IMR-90 (cell line): ENCODE measurements around the gene RBBP4. TPM values are rescaled to one million over a fixed set of nuclear protein-coding genes. Genes with fewer than 3 reads are reported as not detected.

Experiments used
- ATAC-seq: fragments of 200-7000 bp; cut with Tn5 transposase; 2 replicates; pipeline ENCODE4 v1.9.1; 2020; ENCODE audit warnings: low read depth, mild to moderate bottlenecking, moderate library complexity
- BruUV-seq: library from RNA; stranded (reverse); fragments of 400-500 nt; replicated peaks from 2 replicates; lab custom pipeline; 2021; lab: Mats Ljungman, UMichigan
- CTCF ChIA-PET: fragments of 300-600 bp; formaldehyde crosslinking; extraction: SDS; loops from one replicate; lab custom pipeline; 2021; ENCODE audit warnings: antibody characterized with exemption; lab: Yijun Ruan, JAX
- POLR2A ChIA-PET: fragments of 300-600 bp; sonication (Branson Sonifier 250); formaldehyde crosslinking; loops from one replicate; lab custom pipeline; 2022; ENCODE audit warnings: antibody characterized with exemption; ENCODE audit not compliant: unreplicated experiment; lab: Charles Lee
- DNase-seq: peaks from one replicate; pipeline ENCODE4 v3.0.0; 2013
- H2AFZ ChIP-seq: replicated peaks from 2 replicates; pipeline ENCODE3; 2013; ENCODE audit warnings: low read length, mild to moderate bottlenecking; ENCODE audit not compliant: poor library complexity
- H2AK5ac ChIP-seq: 2 replicates; pipeline ENCODE4 v1.6.1; 2013; ENCODE audit warnings: low read depth, low read length, inconsistent platforms
- H2AK9ac ChIP-seq: replicated peaks from 2 replicates; pipeline ENCODE3; 2013; ENCODE audit warnings: mild to moderate bottlenecking, low read depth, low read length, moderate library complexity; ENCODE audit not compliant: poor library complexity
- H2BK120ac ChIP-seq: 2 replicates; pipeline ENCODE4 v1.6.1; 2013; ENCODE audit warnings: low read depth, low read length, inconsistent platforms
- H2BK15ac ChIP-seq: 3 replicates; pipeline ENCODE4 v1.6.1; 2013; ENCODE audit warnings: low read depth, low read length, inconsistent platforms
- H2BK20ac ChIP-seq: 2 replicates; pipeline ENCODE4 v1.6.1; 2013; ENCODE audit warnings: low read depth, mild to moderate bottlenecking, inconsistent platforms, low read length, moderate library complexity
- H2BK5ac ChIP-seq: 2 replicates; pipeline ENCODE4 v1.6.1; 2013; ENCODE audit warnings: mild to moderate bottlenecking, low read depth, low read length, inconsistent platforms; ENCODE audit not compliant: poor library complexity, severe bottlenecking
- H3K14ac ChIP-seq: replicated peaks from 2 replicates; pipeline ENCODE4 v1.6.1; 2013; ENCODE audit warnings: low read depth, low read length, inconsistent platforms
- H3K18ac ChIP-seq: 2 replicates; pipeline ENCODE4 v1.6.1; 2013; ENCODE audit warnings: low read depth, low read length, control low read depth
- H3K23ac ChIP-seq: 2 replicates; pipeline ENCODE4 v1.6.1; 2013; ENCODE audit warnings: low read depth, low read length, inconsistent platforms
- H3K27ac ChIP-seq: 2 replicates; pipeline ENCODE4 v1.5.1; 2013; ENCODE audit warnings: mild to moderate bottlenecking, control low read depth, low read length; ENCODE audit not compliant: insufficient read depth
- H3K27me3 ChIP-seq: 2 replicates; pipeline ENCODE4 v1.6.1; 2013; ENCODE audit warnings: low read length; ENCODE audit not compliant: control insufficient read depth, insufficient read depth
- H3K36me3 ChIP-seq: 2 replicates; pipeline ENCODE4 v1.6.1; 2013; ENCODE audit warnings: low read length, mixed read lengths; ENCODE audit not compliant: control insufficient read depth, insufficient read depth
- H3K4ac ChIP-seq: 2 replicates; pipeline ENCODE4 v1.6.1; 2013; ENCODE audit warnings: low read depth, low read length, inconsistent platforms
- H3K4me1 ChIP-seq: 2 replicates; pipeline ENCODE4 v1.6.1; 2013; ENCODE audit warnings: low read length, mixed read lengths; ENCODE audit not compliant: control insufficient read depth, insufficient read depth
- H3K4me2 ChIP-seq: 2 replicates; pipeline ENCODE4 v1.6.1; 2013; ENCODE audit warnings: low read depth, mild to moderate bottlenecking, control low read depth, low read length, moderate library complexity
- H3K4me3 ChIP-seq: 2 replicates; pipeline ENCODE4 v1.5.1; 2013; ENCODE audit warnings: low read depth, mild to moderate bottlenecking, control low read depth, low read length, moderate library complexity; ENCODE audit not compliant: insufficient read depth
- H3K56ac ChIP-seq: 2 replicates; pipeline ENCODE4 v1.6.1; 2013; ENCODE audit warnings: low read length, inconsistent platforms; ENCODE audit not compliant: insufficient read depth; ENCODE audit errors: extremely low read depth
- H3K79me1 ChIP-seq, 2 experiments: 2 replicates each; pipeline ENCODE4 v1.6.1; 2013; ENCODE audit warnings: low read length in 2 of 2, inconsistent platforms in 1 of 2, low read depth in 1 of 2
- H3K9ac ChIP-seq: 2 replicates; pipeline ENCODE4 v1.6.1; 2013; ENCODE audit warnings: low read depth, low read length, control low read depth
- H3K9me1 ChIP-seq: 2 replicates; pipeline ENCODE4 v1.6.1; 2013; ENCODE audit warnings: low read length, inconsistent platforms; ENCODE audit not compliant: insufficient read depth
- H3K9me3 ChIP-seq: 2 replicates; pipeline ENCODE4 v1.6.1; 2013; ENCODE audit warnings: low read length; ENCODE audit not compliant: control insufficient read depth, insufficient read depth
- H4K20me1 ChIP-seq: 2 replicates; pipeline ENCODE4 v1.6.1; 2013; ENCODE audit warnings: low read length, inconsistent platforms; ENCODE audit not compliant: insufficient read depth
- H4K5ac ChIP-seq: 2 replicates; pipeline ENCODE4 v1.6.1; 2013; ENCODE audit warnings: mild to moderate bottlenecking, low read depth, low read length, control low read depth
- H4K8ac ChIP-seq, 2 experiments: 2 replicates each; pipeline ENCODE4 v1.6.1; 2013; ENCODE audit warnings: low read depth in 2 of 2, low read length in 2 of 2, control low read depth in 1 of 2, inconsistent platforms in 1 of 2
- H4K91ac ChIP-seq: 2 replicates; pipeline ENCODE4 v1.6.1; 2013; ENCODE audit warnings: low read depth, low read length, inconsistent platforms; ENCODE audit not compliant: insufficient read depth
- MXI1 ChIP-seq: IDR thresholded peaks from 2 replicates; pipeline ENCODE4 v1.6.1; 2012; ENCODE audit warnings: low read depth, mild to moderate bottlenecking, low read length, moderate library complexity, borderline replicate concordance
- WGBS, 2 experiments: methylation state at CpG; one replicate each; pipeline versions ENCODE4 v1.1.5 to v1.1.7; 2013; ENCODE audit warnings: missing lambda C conversion rate in 2 of 2; ENCODE audit not compliant: insufficient read length in 1 of 2; ENCODE audit errors: extremely low coverage in 2 of 2; 5-methylcytosine and 5-hydroxymethylcytosine counted together
- dilution Hi-C: fragments of 300-500 bp; cut with HindIII; formaldehyde crosslinking; loops from one replicate; pipeline ENCODE4 v1.14.3; 2018; ENCODE audit warnings: low sequenced_read_pairs; ENCODE audit not compliant: unreplicated experiment
- in situ Hi-C: fragments of 300-500 bp; cut with MboI; formaldehyde crosslinking; loops from 3 replicates; pipeline ENCODE4 v1.14.3; 2019; ENCODE audit warnings: low sequenced_read_pairs, inconsistent platforms, mixed read lengths
- intact Hi-C: fragments of 100-400 bp; cut with micrococcal nuclease; formaldehyde crosslinking; loops from 2 replicates; pipeline ENCODE4 v1.10.0; 2022
- polyA plus RNA-seq, 3 experiments: library from polyadenylated mRNA; depleted of rRNA; stranded (reverse); fragments of >200 nt; gene quantifications; 2 replicates each; pipeline ENCODE4 v1.2.3, GENCODE V29; 2012; ENCODE audit warnings: low replicate concordance in 1 of 3
- total RNA-seq: library from RNA; depleted of rRNA; stranded (reverse); fragments of >200 nt; gene quantifications from 2 replicates; pipeline ENCODE4 v1.2.3, GENCODE V29; 2012

Gene RBBP4
- total and polyA plus RNA-seq, 2 of the 4 experiments (the other 2 are of a cell fraction): 82.9 to 161 TPM

DNA sequence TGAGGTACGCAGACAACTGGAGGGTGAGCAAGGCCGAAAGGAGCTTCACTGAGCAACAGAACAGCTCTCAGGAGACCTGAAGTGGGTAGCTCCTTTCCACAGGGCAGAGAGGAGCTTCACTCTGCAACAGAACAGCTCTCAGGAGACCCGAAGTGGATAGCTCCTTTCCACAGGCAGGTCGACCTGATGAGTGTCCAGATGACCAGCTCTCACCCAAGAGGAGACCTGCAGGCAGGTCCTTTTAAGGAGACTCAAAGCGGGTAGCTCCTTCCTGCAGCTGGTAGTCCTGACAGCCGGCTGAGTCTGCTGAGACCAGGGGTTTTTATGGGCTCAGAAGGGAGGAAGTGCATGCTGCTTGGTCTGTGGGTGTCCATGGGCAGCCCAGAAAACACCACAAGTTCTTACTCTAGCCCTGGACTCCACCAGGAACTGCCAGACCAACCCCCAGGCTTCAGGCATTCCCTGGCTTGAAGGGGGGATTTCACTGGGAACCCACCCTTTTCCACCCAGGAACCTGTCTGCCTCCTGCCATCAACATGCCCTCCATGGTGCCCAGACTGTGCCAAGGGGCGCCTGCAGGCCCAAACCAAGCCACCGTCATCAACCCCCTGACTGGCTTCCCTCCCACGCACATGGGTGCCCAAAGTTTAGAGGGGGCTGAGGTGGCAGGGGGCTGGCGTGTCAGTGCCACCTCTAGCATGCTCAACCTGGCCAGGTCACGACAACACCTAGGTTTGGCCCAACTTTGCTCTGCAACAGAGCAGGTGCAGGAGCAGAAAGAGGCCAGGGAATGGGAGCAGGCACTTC lies 44.2 kb upstream of the RBBP4 start:
- DNase-seq: no peak
- POLR2A ChIA-PET: no interaction called here

More for the DNA sequence above, 44.2 kb upstream of the RBBP4 start:
- H4K91ac ChIP-seq: no peak overlapping the region
- no TSS peak for BruUV-seq
- H3K27ac ChIP-seq: no peak overlapping the region
- H2AFZ ChIP-seq: no peak overlapping the region
- H3K4me1 ChIP-seq: no peaks in the 10 kb centered on the region
- H3K14ac ChIP-seq: no peak overlapping the region
- H3K9me3 ChIP-seq: no peaks in the 10 kb centered on the region
- H4K5ac ChIP-seq: no peak overlapping the region
- no peaks in the 10 kb centered on the region for H3K9me1 ChIP-seq
- peaks cover 0 to under 1% of the 10 kb centered on the region in 2 experiments; a peak in 1 of 4 replicates for H3K79me1 ChIP-seq
- no peak overlapping the region for H2BK120ac ChIP-seq
- no peak overlapping the region for H3K9ac ChIP-seq
- H2BK20ac ChIP-seq: no peak overlapping the region
- no peak overlapping the region for H2BK5ac ChIP-seq
- H4K8ac ChIP-seq: no peak overlapping the region
- H4K20me1 ChIP-seq: no peaks in the 10 kb centered on the region
- no peak overlapping the region for H2BK15ac ChIP-seq
- WGBS, 2 experiments: 100% methylated on average over 5 of the region's 11 CpGs; no CpG with 5 or more reads in 1 of the 2 experiments
- intact Hi-C loops (no loop called here), dilution Hi-C loops (no loop called here), in situ Hi-C loops (no loop called here)
- ATAC-seq: no peak
- no peak overlapping the region for H3K23ac ChIP-seq
- TF ChIP-seq MXI1: no peak
- no peak overlapping the region for H3K4me2 ChIP-seq
- no peak overlapping the region for H2AK9ac ChIP-seq
- no peak overlapping the region for H3K18ac ChIP-seq
- H3K4me3 ChIP-seq: no peak overlapping the region
- H3K27me3 ChIP-seq: no peaks in the 10 kb centered on the region
- CTCF ChIA-PET: no interaction called here
- peaks cover 3% of the 10 kb centered on the region; the same call in 1 of the 2 replicates for H3K36me3 ChIP-seq
- H3K56ac ChIP-seq: no peak overlapping the region
- H3K4ac ChIP-seq: no peak overlapping the region
- no peak overlapping the region for H2AK5ac ChIP-seq
